Thyroid gland (tissue), 4 donors: Measurements from ENCODE around the gene FHIP2A.

ENCODE experiments used
- POLR2A ChIP-seq, 2 donors: fragments of 450-650 bp; IDR thresholded peaks; one replicate each; pipeline ENCODE4 v1.6.1; 2017; ENCODE audit warnings: antibody characterized with exemption in 2 of 2, mild to moderate bottlenecking in 2 of 2, moderate library complexity in 1 of 2
- TF ChIP-seq, protein P1 (sequence below), 6 experiments: fragments of 200-600 bp in 3 of 6; fragments of 450-650 bp in 3 of 6; sonication (generic) in 3 of 6; IDR thresholded peaks; one replicate each; pipeline ENCODE4 v1.5.1; 2016 to 2019; ENCODE audit warnings: antibody characterized with exemption in 6 of 6, mild to moderate bottlenecking in 2 of 6, inconsistent platforms in 1 of 6, moderate library complexity in 1 of 6

DNA sequence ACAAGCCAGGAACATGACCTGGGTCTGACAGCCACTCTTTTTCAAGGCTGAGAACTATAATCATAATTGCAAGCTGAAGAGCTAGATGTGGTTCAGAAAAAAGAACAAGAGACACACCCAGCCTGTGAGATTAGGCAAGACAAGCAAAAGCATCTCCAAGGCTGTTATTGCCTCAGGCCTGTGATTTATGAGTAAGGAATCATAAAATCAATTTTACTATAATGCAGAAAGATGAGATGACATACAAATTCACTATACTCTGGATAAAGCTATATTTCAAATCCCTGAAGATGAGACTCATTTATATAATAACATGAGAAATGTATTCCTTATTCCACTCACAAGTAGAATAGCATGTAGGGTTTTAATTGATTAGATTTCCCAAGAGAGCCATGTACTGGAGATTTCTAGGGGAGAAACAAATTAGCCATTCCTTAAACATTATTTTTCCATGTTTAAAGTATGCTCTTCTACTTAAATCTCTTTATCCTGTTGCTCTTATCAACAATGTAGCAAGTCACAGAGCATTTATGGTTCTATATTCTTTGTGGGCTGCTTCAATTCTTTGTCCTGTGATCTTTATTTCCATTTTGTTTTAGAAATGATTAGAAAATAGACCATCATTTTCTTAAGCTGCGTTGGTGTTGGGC is 47.4 kb downstream of the FHIP2A start:
- TF ChIP-seq, protein P1, sequence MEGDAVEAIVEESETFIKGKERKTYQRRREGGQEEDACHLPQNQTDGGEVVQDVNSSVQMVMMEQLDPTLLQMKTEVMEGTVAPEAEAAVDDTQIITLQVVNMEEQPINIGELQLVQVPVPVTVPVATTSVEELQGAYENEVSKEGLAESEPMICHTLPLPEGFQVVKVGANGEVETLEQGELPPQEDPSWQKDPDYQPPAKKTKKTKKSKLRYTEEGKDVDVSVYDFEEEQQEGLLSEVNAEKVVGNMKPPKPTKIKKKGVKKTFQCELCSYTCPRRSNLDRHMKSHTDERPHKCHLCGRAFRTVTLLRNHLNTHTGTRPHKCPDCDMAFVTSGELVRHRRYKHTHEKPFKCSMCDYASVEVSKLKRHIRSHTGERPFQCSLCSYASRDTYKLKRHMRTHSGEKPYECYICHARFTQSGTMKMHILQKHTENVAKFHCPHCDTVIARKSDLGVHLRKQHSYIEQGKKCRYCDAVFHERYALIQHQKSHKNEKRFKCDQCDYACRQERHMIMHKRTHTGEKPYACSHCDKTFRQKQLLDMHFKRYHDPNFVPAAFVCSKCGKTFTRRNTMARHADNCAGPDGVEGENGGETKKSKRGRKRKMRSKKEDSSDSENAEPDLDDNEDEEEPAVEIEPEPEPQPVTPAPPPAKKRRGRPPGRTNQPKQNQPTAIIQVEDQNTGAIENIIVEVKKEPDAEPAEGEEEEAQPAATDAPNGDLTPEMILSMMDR (IDR thresholded peaks at IDR 0.05), result no peak
- no peak for TF ChIP-seq POLR2A (IDR thresholded peaks at IDR 0.05)
